HL-60/S4 (cell line): ENCODE results near the gene TMEM69.
"Not testable (repeated sequence)": the region's sequence is repeated elsewhere in the genome, so short reads cannot be mapped to it uniquely, and the experiment has no call there.

ENCODE experiments used
- in situ Hi-C: fragments of 300-500 bp; cut with MboI; formaldehyde crosslinking; loops from 2 replicates; pipeline ENCODE4 v1.14.3; 2022; ENCODE audit warnings: low sequenced_read_pairs

Gene TMEM69

GRCh38 chr1:45677751-45678245, 10.2 kb upstream of the TMEM69 start:
- in situ Hi-C loops = no loop called here

GRCh38 chr1:45678489-45678888, 9.5 kb upstream of the TMEM69 start:
- in situ Hi-C loops = no loop called here

DNA sequence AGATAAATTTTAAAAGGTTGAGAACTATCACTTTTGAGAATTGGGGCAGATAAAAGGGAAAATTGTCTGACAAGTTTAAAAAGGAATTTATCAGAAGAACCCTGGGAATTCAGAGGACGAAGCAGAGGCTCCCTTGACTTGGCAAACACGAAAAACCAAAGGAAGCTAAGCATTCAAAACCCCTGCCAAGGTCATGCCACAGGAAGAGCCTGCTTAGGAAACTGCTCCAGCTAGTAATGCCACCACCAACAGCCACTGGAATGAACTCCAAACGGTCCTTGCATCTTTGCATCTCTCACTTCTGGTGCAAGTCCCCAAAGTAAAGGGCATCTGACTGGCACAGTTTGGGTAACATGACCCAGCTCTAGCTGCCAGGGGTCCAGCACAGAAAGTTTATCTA, 8.9 kb upstream of the TMEM69 start:
- in situ Hi-C loops = no loop called here

DNA sequence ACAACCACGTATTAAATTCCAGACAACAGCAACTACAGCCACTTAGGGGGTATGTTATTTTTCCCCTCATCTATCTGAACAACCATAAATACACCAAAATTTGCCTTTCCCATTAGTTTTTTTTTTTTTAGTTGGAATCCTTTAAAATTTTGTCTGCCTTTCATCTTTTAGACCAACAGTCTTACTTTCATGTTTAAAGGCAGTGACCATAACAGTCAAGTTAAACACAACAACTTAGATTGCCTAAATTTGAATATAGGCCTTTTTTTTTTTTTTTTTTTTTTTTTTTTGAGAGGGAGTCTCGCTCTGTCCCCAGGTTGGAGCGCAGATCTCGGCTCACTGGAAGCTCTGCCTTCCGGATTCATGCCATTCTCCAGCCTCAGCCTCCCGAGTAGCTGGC, 5.0 kb upstream of the TMEM69 start:
- in situ Hi-C loops = no loop called here

- in situ Hi-C loops = no loop called here
Observed at GRCh38 chr1:45684402-45684801, 3.6 kb upstream of the TMEM69 start.

DNA sequence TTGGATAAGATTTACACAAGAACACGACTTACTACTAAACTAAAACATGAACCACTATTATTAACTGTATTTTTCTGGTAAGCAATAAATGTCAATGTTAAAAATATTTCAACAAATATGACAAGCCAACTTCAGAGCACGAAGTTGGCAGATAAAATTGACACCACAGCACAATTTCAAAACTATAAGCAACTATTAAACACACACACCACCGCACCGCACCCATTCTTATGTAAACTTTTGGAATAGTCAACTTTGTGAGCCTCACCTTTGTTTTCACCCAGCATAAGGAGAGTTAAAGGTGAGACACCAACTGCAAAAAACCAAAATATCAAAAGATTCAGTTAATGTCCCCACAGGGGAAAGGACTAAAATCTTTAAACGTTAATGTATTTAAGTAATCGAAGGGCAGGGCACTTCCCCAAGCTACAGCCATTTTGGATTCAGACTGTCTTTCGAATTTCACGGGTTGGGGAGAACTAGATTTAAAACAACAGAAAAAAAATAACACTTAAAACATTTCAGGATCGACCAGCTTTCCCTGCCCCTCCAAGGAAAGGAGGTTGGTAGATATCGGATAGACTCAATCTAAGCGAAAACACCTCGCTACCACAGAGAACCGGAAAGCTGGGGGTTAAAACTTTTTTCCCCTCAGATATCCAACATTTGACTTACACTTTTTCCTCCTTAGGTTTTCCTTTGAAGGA, 2.5 kb upstream of the TMEM69 start:
- in situ Hi-C loops = no loop called here

- in situ Hi-C loops = no loop called here
Observed at GRCh38 chr1:45686015-45686287, 2.0 kb upstream of the TMEM69 start.

GRCh38 chr1:45686288-45687013, 1.5 kb upstream of the TMEM69 start, which contains the start of gene GPBP1L1:
GPBP1L1 (minus strand) TSS chr1:45686533; CDS start chr1:45659087, 27,446 bp downstream.
- in situ Hi-C loops = no loop called here

DNA sequence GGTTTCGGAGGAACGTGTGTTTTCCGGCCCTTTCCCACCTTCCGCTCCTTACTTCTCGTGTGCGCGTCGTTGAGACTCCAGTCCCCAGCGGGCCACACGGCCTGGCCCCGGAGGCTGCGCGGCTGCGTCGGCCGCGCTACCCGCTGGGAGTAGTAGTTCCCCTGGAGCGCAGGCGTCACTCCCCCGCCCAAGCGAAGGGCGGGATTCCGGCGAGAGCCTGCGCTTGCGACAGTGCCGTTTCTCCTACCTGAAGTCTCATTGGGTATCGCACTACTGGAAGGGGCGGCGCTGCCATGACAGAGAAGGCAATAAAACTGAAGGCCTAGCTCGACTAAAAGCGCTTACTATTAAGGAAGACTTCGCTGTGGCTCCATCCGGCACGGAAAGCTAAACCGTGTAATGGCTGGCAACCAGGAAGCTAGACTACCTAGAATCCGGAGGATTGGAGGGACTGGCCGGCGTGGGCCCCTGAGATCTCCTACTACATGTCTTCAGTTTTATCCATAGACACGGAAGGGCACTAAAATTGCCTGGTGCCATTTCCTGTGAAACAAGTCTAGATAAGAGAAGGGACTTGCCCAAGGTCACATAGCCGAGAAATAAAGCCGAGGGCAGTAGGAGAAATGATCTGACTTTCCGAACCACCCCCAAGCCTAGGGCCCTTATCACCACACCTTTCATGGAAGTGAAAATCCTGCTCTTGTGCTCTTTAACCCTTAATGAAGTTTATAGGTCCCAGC, 797 bp upstream of the TMEM69 start:
- in situ Hi-C loops = no loop called here

- in situ Hi-C loops = not testable (repeated sequence)
Observed at GRCh38 chr1:45693811-45694210, 5.8 kb downstream of the TMEM69 start.

DNA sequence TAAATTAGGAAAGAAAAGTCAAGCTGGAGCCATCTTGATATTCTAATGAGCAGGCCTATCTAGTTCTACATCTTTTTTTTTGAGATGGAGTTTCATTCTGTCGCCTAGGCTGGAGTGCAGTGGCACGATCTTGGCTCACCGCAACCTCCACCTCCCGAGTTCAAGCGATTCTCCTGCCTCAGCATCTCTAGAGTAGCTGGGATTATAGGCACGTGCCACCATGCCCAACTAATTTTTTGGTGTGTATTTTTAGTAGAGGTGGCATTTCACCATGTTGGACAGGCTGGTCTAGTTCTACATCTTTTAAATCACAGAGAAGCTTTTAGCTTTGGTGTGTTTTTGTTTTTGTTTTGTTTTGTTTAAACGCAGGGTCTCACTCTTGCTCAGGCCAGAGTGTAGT, 6.8 kb downstream of the TMEM69 start:
- in situ Hi-C loops = no loop called here

GRCh38 chr1:45704637-45705036, 16.7 kb downstream of the TMEM69 start:
- in situ Hi-C loops = no loop called here

DNA sequence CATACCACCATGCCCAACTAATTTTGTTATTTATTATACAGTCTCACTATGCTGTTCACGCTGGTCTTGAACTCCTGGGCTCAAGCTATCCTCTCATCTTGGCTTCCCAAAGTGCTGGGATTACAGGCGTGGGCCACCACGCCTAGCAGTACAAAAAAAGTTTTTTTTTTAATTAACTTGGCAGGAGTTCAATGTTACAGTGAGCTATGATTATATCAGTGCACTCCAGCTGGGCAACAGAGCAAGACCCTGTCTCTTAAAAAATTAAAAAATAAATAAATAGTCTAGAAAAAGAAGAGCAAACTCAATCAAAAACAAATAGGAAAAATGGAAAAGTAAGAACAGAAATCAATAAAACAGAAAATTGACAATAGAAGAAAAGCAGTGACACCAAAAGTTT, 25.7 kb downstream of the TMEM69 start:
- in situ Hi-C loops = no loop called here

- in situ Hi-C loops = no loop called here
Observed at GRCh38 chr1:45716700-45717099, 28.7 kb downstream of the TMEM69 start.

- in situ Hi-C loops = not testable (repeated sequence)
Observed at GRCh38 chr1:45717386-45717785, 29.4 kb downstream of the TMEM69 start.

- in situ Hi-C loops = no loop called here
Observed at GRCh38 chr1:45718289-45718688, 30.3 kb downstream of the TMEM69 start.

GRCh38 chr1:45721207-45721606, 33.2 kb downstream of the TMEM69 start:
- in situ Hi-C loops = no loop called here

- in situ Hi-C loops = no loop called here
Observed at GRCh38 chr1:45722809-45723208, 34.8 kb downstream of the TMEM69 start.

GRCh38 chr1:45723248-45723930, 35.4 kb downstream of the TMEM69 start:
- in situ Hi-C loops = no loop called here

DNA sequence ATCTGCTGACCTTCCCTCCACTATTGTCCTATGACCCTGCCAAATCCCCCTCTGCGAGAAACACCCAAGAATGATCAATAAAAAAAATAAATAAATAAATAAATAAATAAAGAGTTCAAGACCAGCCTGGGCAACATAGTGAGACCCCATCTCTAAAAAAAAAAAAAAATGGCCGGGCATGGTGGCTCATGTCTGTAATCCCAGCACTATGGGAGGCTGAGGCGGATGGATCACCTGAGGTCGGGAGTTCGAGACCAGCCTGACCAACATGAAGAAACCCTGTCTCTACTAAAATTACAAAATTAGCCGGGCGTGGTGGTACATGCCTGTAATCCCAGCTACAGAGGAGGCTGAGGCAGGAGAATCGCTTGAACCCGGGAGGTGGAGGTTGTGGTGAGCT, 38.0 kb downstream of the TMEM69 start:
- in situ Hi-C loops = not testable (repeated sequence)

- in situ Hi-C loops = no loop called here
Observed at GRCh38 chr1:45730075-45730779, 42.2 kb downstream of the TMEM69 start.
